ENCODE measurements around the gene LONP2. TPM values are rescaled to one million over a fixed set of nuclear protein-coding genes. Genes with fewer than 3 reads are reported as not detected.

LONP2 gene
- total RNA-seq, 3 donors from 2014 or later (not counting 1 experiment from before 2014, with no cell fraction given): 48.6 to 87.8 (median 61.7) TPM

GRCh38 chr16:48405153-48405552 lies 161.1 kb downstream of the LONP2 start:
- ATAC-seq: no peak
- H3K9me3 Mint-ChIP-seq: no peaks in the 10 kb centered on the region
- no peaks in the 10 kb centered on the region for H3K9me3 ChIP-seq (ENCODE audit: control insufficient read depth, insufficient read depth, low read length)
- peaks cover 0 to 7% of the 10 kb centered on the region in 2 donors for H3K4me1 Mint-ChIP-seq
- intact Hi-C loops (cut with micrococcal nuclease): no loop called here
- WGBS (ENCODE audit: insufficient coverage): 100% methylated on average over 1 of the region's 1 CpG
- DNase-seq: no peak
- H3K27me3 ChIP-seq (ENCODE audit: control insufficient read depth, insufficient read depth, low read length): no peaks in the 10 kb centered on the region
- no peaks in the 10 kb centered on the region for H3K36me3 ChIP-seq (ENCODE audit: control insufficient read depth, insufficient read depth, low read length)
- H3K36me3 Mint-ChIP-seq: no peaks in the 10 kb centered on the region
- no peak overlapping the region for H3K27ac Mint-ChIP-seq
- no peaks in the 10 kb centered on the region for H3K27me3 Mint-ChIP-seq (ENCODE audit: low read depth in 2 of 2)
- H3K4me3 ChIP-seq (ENCODE audit: low read length): no peak overlapping the region
- no peak overlapping the region for H3K4me3 Mint-ChIP-seq
- no peaks in the 10 kb centered on the region for H3K4me1 ChIP-seq (ENCODE audit: control insufficient read depth, insufficient read depth, low read length)
- no peak for TF ChIP-seq CTCF (IDR thresholded peaks at IDR 0.05)
- H3K27ac ChIP-seq (ENCODE audit: low read length): no peak overlapping the region

- no peaks in the 10 kb centered on the region for H3K9me3 Mint-ChIP-seq
- Histone ChIP-seq H3K4me3 (ENCODE audit: low read length) (no peak overlapping the region), H3K27me3 (ENCODE audit: control insufficient read depth, insufficient read depth, low read length) (no peaks in the 10 kb centered on the region), H3K4me1 (ENCODE audit: control insufficient read depth, insufficient read depth, low read length) (no peaks in the 10 kb centered on the region), H3K27ac (ENCODE audit: low read length) (no peak overlapping the region), H3K36me3 (ENCODE audit: control insufficient read depth, insufficient read depth, low read length) (no peaks in the 10 kb centered on the region), H3K9me3 (ENCODE audit: control insufficient read depth, insufficient read depth, low read length) (no peaks in the 10 kb centered on the region)
- intact Hi-C loops (cut with micrococcal nuclease): no loop called here
- no peak overlapping the region for H3K4me3 Mint-ChIP-seq
- no peak overlapping the region for H3K27ac Mint-ChIP-seq
- peaks cover 0 to 7% of the 10 kb centered on the region in 2 donors for H3K4me1 Mint-ChIP-seq
- 95% methylated on average over 3 of the region's 4 CpGs for WGBS (ENCODE audit: insufficient coverage)
- no peaks in the 10 kb centered on the region for H3K27me3 Mint-ChIP-seq (ENCODE audit: low read depth in 2 of 2)
- no peak for TF ChIP-seq CTCF (IDR thresholded peaks at IDR 0.05)
- H3K36me3 Mint-ChIP-seq: no peaks in the 10 kb centered on the region
- no peak for DNase-seq
- no peak for ATAC-seq
Observed at GRCh38 chr16:48405907-48406306, 161.8 kb downstream of the LONP2 start.

Other genes with a start within 250 kb of the LONP2 start
- not detected for gene ABCC12, start 88.3 kb upstream of the LONP2 start, total RNA-seq
- gene ABCC11, start 3.2 kb downstream of the LONP2 start, total RNA-seq: under 1 TPM in 2 of 3 donors, not detected in 1; 0.20 to 0.30 TPM
- 10 to 100 TPM; 52.9 to 57.7 (median 55.5) TPM for gene SIAH1, start 141.1 kb downstream of the LONP2 start, total RNA-seq